Kidney (tissue), 14 donors: Measurements from ENCODE around the gene CCL13. TPM values are rescaled to one million over a fixed set of nuclear protein-coding genes. Genes with fewer than 3 reads are reported as not detected.

Experiments used
- DNase-seq, 5 donors: peaks; one replicate each; pipeline ENCODE4 v3.0.0-alpha.2; 2013 to 2020
- FAIRE-seq: peaks from 2 replicates; lab custom pipeline; 2012; peaks lifted over from hg19 to GRCh38; lab: Jason Lieb, UNC
- H3K27ac ChIP-seq, 2 donors: one replicate each; pipeline ENCODE4 v1.7.0; 2013; ENCODE audit warnings: low read depth in 2 of 2, low read length in 2 of 2, inconsistent platforms in 1 of 2
- H3K27me3 ChIP-seq: one replicate; pipeline ENCODE4 v1.7.1; 2013; ENCODE audit warnings: low read length, inconsistent platforms; ENCODE audit not compliant: control insufficient read depth, insufficient read depth
- H3K36me3 ChIP-seq, 3 donors: one replicate each; pipeline versions ENCODE4 v1.7.0 to v1.7.1; 2013; ENCODE audit warnings: low read length in 3 of 3, control low read depth in 1 of 3, inconsistent platforms in 1 of 3; ENCODE audit not compliant: insufficient read depth in 3 of 3, control insufficient read depth in 2 of 3
- H3K4me1 ChIP-seq, 3 donors: one replicate each; pipeline versions ENCODE4 v1.7.0 to v1.7.1; 2013; ENCODE audit warnings: low read length in 3 of 3, inconsistent platforms in 1 of 3, low read depth in 1 of 3; ENCODE audit not compliant: control insufficient read depth in 2 of 3, insufficient read depth in 2 of 3
- H3K4me3 ChIP-seq, 3 donors: one replicate each; pipeline versions ENCODE4 v1.7.0 to v1.8.1; 2013; ENCODE audit warnings: low read length in 3 of 3, control low read depth in 1 of 3, inconsistent platforms in 1 of 3
- H3K9ac ChIP-seq, 3 donors: one replicate each; pipeline versions ENCODE4 v1.7.0 to v1.7.1; 2013; ENCODE audit warnings: low read length in 3 of 3, control low read depth in 1 of 3, inconsistent platforms in 1 of 3
- H3K9me3 ChIP-seq, 3 donors: one replicate each; pipeline versions ENCODE4 v1.7.0 to v1.7.1; 2013; ENCODE audit warnings: low read length in 3 of 3, control low read depth in 1 of 3, inconsistent platforms in 1 of 3; ENCODE audit not compliant: control insufficient read depth in 2 of 3, insufficient read depth in 1 of 3
- CTCF ChIP-seq: IDR thresholded peaks from 3 replicates; pipeline ENCODE4 v1.5.1; 2012; ENCODE audit warnings: mild to moderate bottlenecking, moderate library complexity, borderline replicate concordance; ENCODE audit not compliant: insufficient read depth; ENCODE audit errors: extremely low read depth
- intact Hi-C: fragments of 100-400 bp; cut with DNase I; formaldehyde crosslinking; loops from one replicate; pipeline ENCODE4 v1.11.1; 2022
- polyA plus RNA-seq: library from polyadenylated mRNA; stranded (reverse); fragments of 350-450 nt; fragmentation: Illumina TruSeq; extraction: RNeasy Lipid Tissue Mini Kit (QIAGEN cat#74804); gene quantifications from one replicate; pipeline ENCODE4 v1.2.3, GENCODE V29; 2014; ENCODE audit warnings: low read depth, low replicate concordance; ENCODE audit not compliant: insufficient read depth
- total RNA-seq: library from RNA; stranded (reverse); fragmentation: NEBNext Ultra II Directional; extraction: Animal tissue kit (Norgen Biotek cat#: 25700); gene quantifications from one replicate; pipeline ENCODE4 v1.2.1, GENCODE V29; 2021
- donor health status: control.
- donor health status: control.
- donor health status: control.
- donor health status: control.
- donor health status: control.
- donor health status: DM: yes; HTN: yes; CAD: no.
- donor health status: Normal renal cell carcinoma (clear cell type).

Gene CCL13
- total and polyA plus RNA-seq, 2 donors from 2014 or later, result 1.1 TPM; not detected in 1

GRCh38 chr17:34341916-34342315 is 14.4 kb upstream of the CCL13 start:
- H3K36me3 ChIP-seq, result no peaks in the 10 kb centered on the region
- intact Hi-C loops, result no loop called here
- no peak for FAIRE-seq

GRCh38 chr17:34347063-34347462 is 9.2 kb upstream of the CCL13 start:
- no peak overlapping the region for H3K9ac ChIP-seq
- FAIRE-seq (no peak), DNase-seq (no peak)
- H3K9me3 ChIP-seq, result no peaks in the 10 kb centered on the region
- TF ChIP-seq CTCF, result no peak
- no peak overlapping the region for H3K4me3 ChIP-seq
- H3K27me3 ChIP-seq, result no peaks in the 10 kb centered on the region
- H3K36me3 ChIP-seq, result no peaks in the 10 kb centered on the region
- H3K27ac ChIP-seq, result no peak overlapping the region
- intact Hi-C loops, result no loop called here
- H3K4me1 ChIP-seq, result no peaks in the 10 kb centered on the region

More at GRCh38 chr17:34341916-34342315, 14.4 kb upstream of the CCL13 start:
- no peak overlapping the region for H3K4me3 ChIP-seq
- no peak overlapping the region for H3K9ac ChIP-seq
- H3K27ac ChIP-seq, result no peak overlapping the region
- DNase-seq, result no peak
- no peak for TF ChIP-seq CTCF
- no peaks in the 10 kb centered on the region for H3K4me1 ChIP-seq
- no peaks in the 10 kb centered on the region for H3K27me3 ChIP-seq
- no peaks in the 10 kb centered on the region for H3K9me3 ChIP-seq

GRCh38 chr17:34349751-34350150 is 6.5 kb upstream of the CCL13 start:
- H3K4me1 ChIP-seq, result no peaks in the 10 kb centered on the region
- H3K9me3 ChIP-seq, result no peaks in the 10 kb centered on the region
- no peaks in the 10 kb centered on the region for H3K27me3 ChIP-seq
- H3K9ac ChIP-seq, result no peak overlapping the region
- TF ChIP-seq CTCF, result no peak
- intact Hi-C loops, result no loop called here
- DNase-seq, result no peak
- H3K4me3 ChIP-seq, result no peak overlapping the region
- H3K27ac ChIP-seq, result no peak overlapping the region
- FAIRE-seq, result no peak
- H3K36me3 ChIP-seq, result no peaks in the 10 kb centered on the region

GRCh38 chr17:34351096-34351495 is 5.2 kb upstream of the CCL13 start:
- no peak overlapping the region for H3K27ac ChIP-seq
- TF ChIP-seq CTCF, result no peak
- no peaks in the 10 kb centered on the region for H3K4me1 ChIP-seq
- H3K36me3 ChIP-seq, result no peaks in the 10 kb centered on the region
- intact Hi-C loops, result no loop called here
- H3K27me3 ChIP-seq, result no peaks in the 10 kb centered on the region
- H3K9me3 ChIP-seq, result no peaks in the 10 kb centered on the region
- FAIRE-seq, result no peak
- H3K4me3 ChIP-seq, result no peak overlapping the region
- no peak overlapping the region for H3K9ac ChIP-seq
- DNase-seq, result no peak
